Keratinocyte (primary cell): ENCODE data around the gene RBM47. TPM values are rescaled to one million over a fixed set of nuclear protein-coding genes. Genes with fewer than 3 reads are reported as not detected.
A peak's percentile ranks its signal among the peaks of the same experiment; 100 is the strongest.

ENCODE experiments used
- DNase-seq: peaks from one replicate; pipeline ENCODE4 v3.0.0-alpha.2; 2011; ENCODE audit warnings: low read depth, missing footprints, low spot score
- FAIRE-seq: peaks from 2 replicates; lab custom pipeline; 2011; peaks lifted over from hg19 to GRCh38; lab: Jason Lieb, UNC
- H2AFZ ChIP-seq: 2 replicates; pipeline ENCODE4 v1.6.0; 2012; ENCODE audit warnings: low read length, control low read depth, inconsistent platforms; ENCODE audit not compliant: control insufficient read depth
- H3K27ac ChIP-seq: 2 replicates; pipeline ENCODE4 v1.5.1; 2011; ENCODE audit warnings: low read length; ENCODE audit not compliant: control insufficient read depth, insufficient read depth
- H3K27me3 ChIP-seq: 3 replicates; pipeline ENCODE4 v1.6.0; 2011; ENCODE audit warnings: low read length; ENCODE audit not compliant: control insufficient read depth, insufficient read depth; ENCODE audit errors: extremely low read depth
- H3K36me3 ChIP-seq, 2 experiments: 2 replicates in 1 of 2; 3 replicates in 1 of 2; pipeline ENCODE4 v1.5.1; 2011; ENCODE audit warnings: low read length in 2 of 2, mild to moderate bottlenecking in 1 of 2; ENCODE audit not compliant: control insufficient read depth in 2 of 2, insufficient read depth in 2 of 2; ENCODE audit errors: extremely low read depth in 1 of 2
- H3K4me1 ChIP-seq: 3 replicates; pipeline ENCODE4 v1.5.1; 2011; ENCODE audit warnings: low read length; ENCODE audit not compliant: control insufficient read depth, insufficient read depth; ENCODE audit errors: extremely low read depth
- H3K4me2 ChIP-seq: 3 replicates; pipeline ENCODE4 v1.6.0; 2011; ENCODE audit warnings: low read depth, low read length; ENCODE audit not compliant: control insufficient read depth, insufficient read depth; ENCODE audit errors: extremely low read depth
- H3K4me3 ChIP-seq, 3 experiments: fragments of 200-600 bp in 1 of 3; sonication (generic) in 1 of 3; 2 replicates in 2 of 3; 3 replicates in 1 of 3; pipeline ENCODE4 v1.5.1; 2011 to 2016; ENCODE audit warnings: low read length in 3 of 3, mild to moderate bottlenecking in 3 of 3, control low read depth in 2 of 3, inconsistent platforms in 1 of 3, low read depth in 1 of 3, mixed read lengths in 1 of 3, mixed run types in 1 of 3, moderate library complexity in 1 of 3; ENCODE audit not compliant: control insufficient read depth in 2 of 3, insufficient read depth in 2 of 3; ENCODE audit errors: extremely low read depth in 1 of 3
- H3K79me2 ChIP-seq: 2 replicates; pipeline ENCODE4 v1.6.0; 2012; ENCODE audit warnings: low read length; ENCODE audit not compliant: control insufficient read depth, insufficient read depth
- H3K9ac ChIP-seq: 3 replicates; pipeline ENCODE4 v1.6.0; 2011; ENCODE audit warnings: low read length; ENCODE audit not compliant: control insufficient read depth, insufficient read depth; ENCODE audit errors: extremely low read depth
- H3K9me1 ChIP-seq: 3 replicates; pipeline ENCODE4 v1.6.0; 2011; ENCODE audit warnings: low read length; ENCODE audit not compliant: control insufficient read depth, insufficient read depth; ENCODE audit errors: extremely low read depth
- H3K9me3 ChIP-seq: 2 replicates; pipeline ENCODE4 v1.5.1; 2012; ENCODE audit warnings: low read depth, low read length; ENCODE audit not compliant: control insufficient read depth
- H4K20me1 ChIP-seq: 3 replicates; pipeline ENCODE4 v1.6.0; 2011; ENCODE audit warnings: low read length; ENCODE audit not compliant: control insufficient read depth, insufficient read depth; ENCODE audit errors: extremely low read depth
- CTCF ChIP-seq, 3 experiments: IDR thresholded peaks in 1 of 3; conservative IDR thresholded peaks in 1 of 3; optimal IDR thresholded peaks in 1 of 3; 2 replicates in 2 of 3; 3 replicates in 1 of 3; pipeline versions ENCODE3 to v1.5.1; 2011; ENCODE audit warnings: low read length in 3 of 3, mild to moderate bottlenecking in 3 of 3, moderate library complexity in 2 of 3, control low read depth in 1 of 3, inconsistent platforms in 1 of 3; ENCODE audit not compliant: insufficient read depth in 2 of 3; ENCODE audit errors: extremely low read depth in 1 of 3
- EZH2 ChIP-seq: IDR thresholded peaks from one replicate; pipeline ENCODE4 v1.6.1; 2012; ENCODE audit warnings: inconsistent platforms, mild to moderate bottlenecking, low read length, moderate library complexity
- dilution Hi-C: fragments of 300-500 bp; cut with MboI; formaldehyde crosslinking; loops from one replicate; pipeline ENCODE4 v1.7.0; 2020; ENCODE audit warnings: low sequenced_read_pairs; ENCODE audit not compliant: extremely low pct_ligation_motif_present
- polyA plus RNA-seq, 5 experiments: library from polyadenylated mRNA; depleted of rRNA in 3 of 5; stranded (reverse) in 3 of 5; stranded (forward) in 1 of 5; unstranded in 1 of 5; fragments of >200 nt; gene quantifications; 1 replicate in 1 of 5; 2 replicates in 3 of 5; 3 replicates in 1 of 5; pipeline versions ENCODE4 v1.2.1 to v1.2.3, GENCODE V29; 2011 to 2012; ENCODE audit warnings: missing spikeins in 2 of 5, low read depth in 1 of 5, low replicate concordance in 1 of 5

Gene RBM47
- polyA plus RNA-seq, 1 donor (not counting 4 experiments of a cell fraction or from before 2014, with no cell fraction given) = 6.9 TPM

GRCh38 chr4:40506492-40506891 is 123.2 kb downstream of the RBM47 start:
- Histone ChIP-seq H3K79me2 (no peaks in the 10 kb centered on the region), H3K9ac (no peak overlapping the region), H3K27me3 (no peaks in the 10 kb centered on the region), H3K4me2 (peak overlapping the region; percentile 24), H2AFZ (no peak overlapping the region), H3K4me3 (no peak overlapping the region), H3K27ac (peak overlapping the region; percentile 15), H3K9me1 (no peaks in the 10 kb centered on the region), H3K9me3 (no peaks in the 10 kb centered on the region), H3K36me3 (no peaks in the 10 kb centered on the region), H3K4me1 (peaks cover 15% of the 10 kb centered on the region), H4K20me1 (no peaks in the 10 kb centered on the region)
- peak; percentile 72 for FAIRE-seq
- no peak for DNase-seq
- TF ChIP-seq EZH2 = no peak
- no peak for TF ChIP-seq CTCF (optimal IDR thresholded peaks at IDR 0.05 in 1 of 3, IDR thresholded peaks at IDR 0.05 in 1 of 3, conservative IDR thresholded peaks at IDR 0.05 in 1 of 3; ENCODE audit: extremely low read depth in 1 of 3, insufficient read depth in 2 of 3, low read length in 3 of 3)
- dilution Hi-C loops = no loop called here

DNA sequence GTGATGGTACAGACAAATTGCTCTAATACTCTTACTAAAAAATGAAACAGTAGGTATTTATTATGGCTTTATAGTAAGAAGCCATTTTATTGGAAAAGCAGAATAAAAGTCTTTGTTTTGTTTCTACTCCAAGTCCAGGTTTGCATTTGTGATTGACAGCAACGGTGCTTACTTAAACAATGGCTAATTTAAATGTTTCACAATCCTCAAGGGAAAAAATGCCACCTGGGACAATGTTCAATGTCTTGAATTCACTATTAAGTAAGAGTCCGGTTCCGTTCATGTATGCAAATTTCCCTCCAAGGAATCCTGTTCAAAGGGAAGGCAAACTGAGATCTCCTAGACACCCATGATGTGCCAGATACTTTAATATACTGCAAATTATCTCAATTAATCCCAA is 123.6 kb downstream of the RBM47 start:
- Histone ChIP-seq H3K4me3 (no peak overlapping the region), H4K20me1 (no peaks in the 10 kb centered on the region), H3K4me1 (peaks cover 15% of the 10 kb centered on the region), H3K4me2 (peak overlapping the region; percentile 24), H2AFZ (no peak overlapping the region), H3K9me3 (no peaks in the 10 kb centered on the region), H3K27ac (no peak overlapping the region), H3K36me3 (no peaks in the 10 kb centered on the region), H3K79me2 (no peaks in the 10 kb centered on the region), H3K9me1 (no peaks in the 10 kb centered on the region), H3K27me3 (no peaks in the 10 kb centered on the region), H3K9ac (no peak overlapping the region)
- FAIRE-seq (no peak), DNase-seq (no peak)
- TF ChIP-seq CTCF (optimal IDR thresholded peaks at IDR 0.05 in 1 of 3, IDR thresholded peaks at IDR 0.05 in 1 of 3, conservative IDR thresholded peaks at IDR 0.05 in 1 of 3; ENCODE audit: extremely low read depth in 1 of 3, insufficient read depth in 2 of 3, low read length in 3 of 3) (no peak), EZH2 (no peak)
- dilution Hi-C loops = no loop called here
